H1 (cell line): ENCODE measurements around the gene RAD51B. TPM values are rescaled to one million over a fixed set of nuclear protein-coding genes. Genes with fewer than 3 reads are reported as not detected.

Source experiments
- CTCF ChIA-PET: fragments of 300-600 bp; sonication (Branson Sonifier 250); formaldehyde crosslinking; loops from one replicate; lab custom pipeline; 2021; ENCODE audit not compliant: partially characterized antibody; lab: Charles Lee
- POLR2A ChIA-PET: fragments of 300-600 bp; sonication (Branson Sonifier 250); formaldehyde crosslinking; loops from one replicate; lab custom pipeline; 2021; ENCODE audit warnings: inconsistent platforms; ENCODE audit not compliant: partially characterized antibody; lab: Charles Lee
- DNase-seq, 2 experiments: peaks; one replicate each; pipeline versions ENCODE4 v3.0.0 to v3.0.0-alpha.2; 2010 to 2022; ENCODE audit warnings: low spot score in 2 of 2, low read depth in 1 of 2, mixed read lengths in 1 of 2
- FAIRE-seq: peaks from 2 replicates; lab custom pipeline; 2011; peaks lifted over from hg19 to GRCh38; lab: Jason Lieb, UNC
- H2AFZ ChIP-seq: 2 replicates; pipeline ENCODE4 v1.8.1; 2012; ENCODE audit warnings: low read length, inconsistent platforms
- H2AK5ac ChIP-seq: 2 replicates; pipeline ENCODE4 v1.6.1; 2013; ENCODE audit warnings: low read depth, low read length
- H2BK120ac ChIP-seq: replicated peaks from 2 replicates; pipeline ENCODE3; 2013; ENCODE audit warnings: low read depth, low read length, inconsistent platforms
- H2BK12ac ChIP-seq: 2 replicates; pipeline ENCODE4 v1.6.1; 2013; ENCODE audit warnings: low read depth, low read length
- H2BK15ac ChIP-seq: 2 replicates; pipeline ENCODE4 v1.6.1; 2013; ENCODE audit warnings: low read length
- H2BK20ac ChIP-seq: 2 replicates; pipeline ENCODE4 v1.6.1; 2013; ENCODE audit warnings: low read length
- H2BK5ac ChIP-seq: 2 replicates; pipeline ENCODE4 v1.6.1; 2013; ENCODE audit warnings: low read depth, low read length
- H3K14ac ChIP-seq: 2 replicates; pipeline ENCODE4 v1.6.1; 2013; ENCODE audit warnings: inconsistent platforms; ENCODE audit not compliant: insufficient read length
- H3K18ac ChIP-seq: 2 replicates; pipeline ENCODE4 v1.6.1; 2013; ENCODE audit warnings: low read length; ENCODE audit errors: extremely low read depth
- H3K23ac ChIP-seq: 2 replicates; pipeline ENCODE4 v1.6.1; 2013; ENCODE audit warnings: inconsistent platforms; ENCODE audit not compliant: insufficient read length
- H3K23me2 ChIP-seq: 2 replicates; pipeline ENCODE4 v1.6.1; 2013; ENCODE audit warnings: low read depth, low read length
- H3K27ac ChIP-seq: 2 replicates; pipeline ENCODE4 v1.6.1; 2011; ENCODE audit warnings: low read depth, low read length, inconsistent platforms
- H3K27me3 ChIP-seq, 4 experiments: replicated peaks in 1 of 4; 1 replicate in 1 of 4; 2 replicates in 3 of 4; pipeline versions ENCODE4 v1.6.1 to v1.8.1; 2011 to 2013; ENCODE audit warnings: low read length in 3 of 4, mild to moderate bottlenecking in 3 of 4, inconsistent platforms in 2 of 4, mixed read lengths in 2 of 4, moderate library complexity in 1 of 4; ENCODE audit not compliant: control insufficient read depth in 3 of 4, insufficient read depth in 3 of 4; ENCODE audit errors: extremely low read depth in 1 of 4
- H3K36me3 ChIP-seq, 4 experiments: 2 replicates each; pipeline versions ENCODE4 v1.6.1 to v1.8.1; 2011 to 2013; ENCODE audit warnings: mild to moderate bottlenecking in 4 of 4, low read length in 3 of 4, moderate library complexity in 2 of 4, control low read depth in 1 of 4, inconsistent platforms in 1 of 4; ENCODE audit not compliant: insufficient read depth in 4 of 4, control insufficient read depth in 2 of 4
- H3K4ac ChIP-seq: replicated peaks from 2 replicates; pipeline ENCODE3; 2013; ENCODE audit warnings: low read length, low read depth, mixed read lengths, inconsistent platforms; ENCODE audit not compliant: insufficient read length
- H3K4me1 ChIP-seq, 4 experiments: replicated peaks in 1 of 4; 1 replicate in 1 of 4; 2 replicates in 3 of 4; pipeline versions ENCODE4 v1.6.1 to v1.8.1; 2011 to 2013; ENCODE audit warnings: low read length in 3 of 4, inconsistent platforms in 2 of 4, mixed read lengths in 1 of 4; ENCODE audit not compliant: insufficient read depth in 4 of 4, control insufficient read depth in 3 of 4
- H3K4me2 ChIP-seq, 2 experiments: 2 replicates each; pipeline versions ENCODE4 v1.6.1 to v1.8.1; 2011 to 2013; ENCODE audit warnings: low read depth in 2 of 2, low read length in 2 of 2, control low read depth in 1 of 2, inconsistent platforms in 1 of 2, mild to moderate bottlenecking in 1 of 2; ENCODE audit not compliant: insufficient read depth in 1 of 2
- H3K4me3 ChIP-seq, 4 experiments: fragments of 200-600, 300-600 bp in 1 of 4; sonication (generic), shearing (Covaris generic), sonication (Bioruptor Twin) in 1 of 4; 2 replicates each; pipeline versions ENCODE4 v1.5.1 to v1.8.1; 2011 to 2016; ENCODE audit warnings: low read length in 4 of 4, low read depth in 3 of 4, control low read depth in 2 of 4, inconsistent platforms in 2 of 4, mild to moderate bottlenecking in 2 of 4, mixed read lengths in 1 of 4, moderate library complexity in 1 of 4; ENCODE audit not compliant: insufficient read depth in 2 of 4; ENCODE audit errors: extremely low read depth in 1 of 4
- H3K56ac ChIP-seq: replicated peaks from 2 replicates; pipeline ENCODE3; 2013; ENCODE audit warnings: low read depth, mild to moderate bottlenecking, mixed read lengths, low read length, inconsistent platforms; ENCODE audit not compliant: insufficient read length
- H3K79me1 ChIP-seq: 2 replicates; pipeline ENCODE4 v1.6.1; 2013; ENCODE audit warnings: low read depth, low read length, control low read depth
- H3K79me2 ChIP-seq, 2 experiments: 2 replicates each; pipeline versions ENCODE4 v1.6.1 to v1.8.1; 2012 to 2013; ENCODE audit warnings: low read length in 2 of 2, mild to moderate bottlenecking in 2 of 2, inconsistent platforms in 1 of 2; ENCODE audit not compliant: insufficient read depth in 2 of 2, control insufficient read depth in 1 of 2
- H3K9ac ChIP-seq, 4 experiments: replicated peaks in 1 of 4; 1 replicate in 1 of 4; 2 replicates in 3 of 4; pipeline versions ENCODE4 v1.6.1 to v1.8.1; 2011 to 2013; ENCODE audit warnings: low read depth in 3 of 4, low read length in 3 of 4, control low read depth in 2 of 4, mild to moderate bottlenecking in 2 of 4, moderate library complexity in 2 of 4, inconsistent platforms in 1 of 4; ENCODE audit errors: extremely low read depth in 1 of 4
- H3K9me3 ChIP-seq, 2 experiments: 2 replicates each; pipeline versions ENCODE4 v1.6.1 to v1.8.1; 2012 to 2013; ENCODE audit warnings: mild to moderate bottlenecking in 2 of 2, moderate library complexity in 2 of 2, control low read depth in 1 of 2, inconsistent platforms in 1 of 2, low read depth in 1 of 2, low read length in 1 of 2, mixed read lengths in 1 of 2; ENCODE audit not compliant: insufficient read depth in 2 of 2
- H4K20me1 ChIP-seq, 2 experiments: replicated peaks in 1 of 2; 2 replicates each; pipeline versions ENCODE3 to v1.8.1; 2011 to 2013; ENCODE audit warnings: inconsistent platforms in 2 of 2, low read length in 2 of 2, mild to moderate bottlenecking in 1 of 2; ENCODE audit not compliant: insufficient read depth in 2 of 2, control insufficient read depth in 1 of 2
- H4K5ac ChIP-seq: 2 replicates; pipeline ENCODE4 v1.6.1; 2013; ENCODE audit warnings: low read length, low read depth, mixed read lengths, inconsistent platforms; ENCODE audit not compliant: insufficient read length
- H4K8ac ChIP-seq: 2 replicates; pipeline ENCODE4 v1.8.0; 2013; ENCODE audit warnings: mild to moderate bottlenecking, moderate library complexity, low read length, inconsistent platforms; ENCODE audit not compliant: insufficient read depth; ENCODE audit errors: extremely low read depth
- H4K91ac ChIP-seq: replicated peaks from 2 replicates; pipeline ENCODE3; 2013; ENCODE audit warnings: low read length, mixed read lengths, inconsistent platforms; ENCODE audit not compliant: insufficient read length
- CHD1 ChIP-seq: IDR thresholded peaks from 2 replicates; pipeline ENCODE4 v1.6.1; 2012; ENCODE audit warnings: low read depth, low read length, improper control_type of control experiment
- CREB1 ChIP-seq: IDR thresholded peaks from 2 replicates; pipeline ENCODE4 v1.6.1; 2012; ENCODE audit warnings: inconsistent platforms
- KDM4A ChIP-seq: IDR thresholded peaks from one replicate; pipeline ENCODE4 v1.7.1; 2012; ENCODE audit warnings: low read depth, mild to moderate bottlenecking, moderate library complexity, low read length, inconsistent platforms; ENCODE audit not compliant: severe bottlenecking
- MAFK ChIP-seq: IDR thresholded peaks from 2 replicates; pipeline ENCODE4 v1.6.1; 2012; ENCODE audit warnings: low read depth, mild to moderate bottlenecking, improper control_type of control experiment, low read length
- WGBS, 2 experiments: shearing (Covaris generic) in 1 of 2; methylation state at CpG; one replicate each; pipeline versions ENCODE4 v1.1.6 to v1.1.7; 2013 to 2015; ENCODE audit warnings: low lambda C conversion rate in 2 of 2, mixed read lengths in 2 of 2, inconsistent platforms in 1 of 2, low coverage in 1 of 2, missing lambda C conversion rate in 1 of 2; ENCODE audit not compliant: insufficient replicate concordance in 2 of 2, insufficient coverage in 1 of 2, insufficient read length in 1 of 2; ENCODE audit errors: extremely low coverage in 1 of 2, missing lambda C conversion rate in 1 of 2; 5-methylcytosine and 5-hydroxymethylcytosine counted together
- polyA plus RNA-seq, 7 experiments: library from polyadenylated mRNA; depleted of rRNA in 3 of 7; stranded (reverse) in 5 of 7; unstranded in 2 of 7; fragments of >200 nt in 5 of 7; fragments of 200-250 nt in 2 of 7; gene quantifications; 1 replicate in 5 of 7; 2 replicates in 1 of 7; 4 replicates in 1 of 7; pipeline versions ENCODE4 v1.2.1 to v1.2.3, GENCODE V29; 2011 to 2013; ENCODE audit warnings: missing spikeins in 2 of 7, mixed read lengths in 2 of 7
- total RNA-seq: library from RNA; stranded (reverse); fragmentation: NEBNext Ultra II Directional; extraction: Animal tissue kit (Norgen Biotek cat#: 25700); gene quantifications from 2 replicates; pipeline ENCODE4 v1.2.1, GENCODE V29; 2021

RAD51B gene
- total and polyA plus RNA-seq, 2 of the 8 experiments (the other 6 are each of a cell fraction or from before 2014, with no cell fraction given) = 3.9 to 14.9 TPM

DNA sequence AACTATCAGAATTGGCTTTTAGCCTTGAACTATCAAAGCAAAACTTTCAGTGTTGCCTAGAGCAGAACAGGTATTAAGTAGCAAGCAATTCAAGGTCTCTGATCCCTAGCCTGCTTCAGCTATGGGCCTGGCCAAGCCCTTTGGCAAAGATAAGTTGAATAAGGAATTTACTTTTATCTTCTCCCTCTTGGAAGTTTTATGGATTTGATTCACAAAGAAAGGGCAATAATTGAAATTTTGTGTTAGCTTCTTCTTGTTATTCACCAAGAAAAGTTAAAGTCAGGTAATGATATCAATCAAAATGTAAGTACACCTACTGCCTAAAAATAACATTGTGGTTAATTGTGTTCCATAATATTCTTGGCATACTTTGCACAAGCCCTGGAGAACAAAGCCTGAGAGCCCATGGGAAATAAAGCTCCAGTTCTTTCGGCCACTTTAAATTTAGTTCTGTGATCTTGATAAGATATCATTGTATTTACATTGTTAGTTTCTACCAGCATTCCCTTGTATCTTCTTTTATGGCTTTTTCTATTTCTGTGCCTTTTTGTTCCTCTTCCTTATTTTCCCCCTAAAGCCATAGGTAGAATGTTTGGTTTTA, 158.0 kb downstream of the RAD51B start:
- peaks cover 0 to 4% (median under 1%) of the 10 kb centered on the region in 4 experiments; a peak in 3 of 7 replicates for H3K4me1 ChIP-seq
- H2BK20ac ChIP-seq = no peak overlapping the region
- H3K18ac ChIP-seq = no peak overlapping the region
- DNase-seq (no peak), FAIRE-seq (no peak)
- no peak overlapping the region for H3K14ac ChIP-seq
- H3K4me2 ChIP-seq = no peak overlapping the region
- H2BK120ac ChIP-seq = no peak overlapping the region
- CTCF ChIA-PET = interaction anchor here (1.0 to 1.1 kb wide), 2 partner anchors 33 to 148 kb away, joined by 3 read pairs; no protein-coding TSS in a partner anchor
- H3K9ac ChIP-seq = no peak overlapping the region
- H3K23ac ChIP-seq = no peak overlapping the region
- no peaks in the 10 kb centered on the region for H3K23me2 ChIP-seq
- no peaks in the 10 kb centered on the region for H3K36me3 ChIP-seq
- no peaks in the 10 kb centered on the region for H4K20me1 ChIP-seq
- H2AK5ac ChIP-seq = no peak overlapping the region
- no peak overlapping the region for H3K56ac ChIP-seq
- H3K4ac ChIP-seq = no peak overlapping the region
- no peak overlapping the region for H4K8ac ChIP-seq
- no peaks in the 10 kb centered on the region for H3K79me2 ChIP-seq
- H3K79me1 ChIP-seq = no peaks in the 10 kb centered on the region
- H2BK15ac ChIP-seq = no peak overlapping the region
- no peak overlapping the region for H3K27ac ChIP-seq
- POLR2A ChIA-PET = interaction anchor here (1.4 kb wide), 1 partner anchor 10 kb away, joined by 3 read pairs; no protein-coding TSS in a partner anchor
- H4K5ac ChIP-seq = no peak overlapping the region
- H3K27me3 ChIP-seq = no peaks in the 10 kb centered on the region
- no peak overlapping the region for H2BK5ac ChIP-seq
- no peak overlapping the region for H2BK12ac ChIP-seq
- H2AFZ ChIP-seq = no peak overlapping the region
- H4K91ac ChIP-seq = no peak overlapping the region
- 93% methylated on average over 1 of the region's 1 CpG; no CpG with 5 or more reads in 1 of the 2 experiments for WGBS, 2 experiments
- H3K4me3 ChIP-seq = no peak overlapping the region
- no peaks in the 10 kb centered on the region for H3K9me3 ChIP-seq
- TF ChIP-seq KDM4A (no peak), CHD1 (no peak), CREB1 (no peak), MAFK (no peak)
- TF ChIP-seq, all 59 proteins: peak for 0
